Calu3 (cell line): ENCODE data around the gene PPY. TPM values are rescaled to one million over a fixed set of nuclear protein-coding genes. Genes with fewer than 3 reads are reported as not detected.

Experiments used
- BruUV-seq: library from RNA; stranded (reverse); fragments of 400-500 nt; replicated peaks from 2 replicates; lab custom pipeline; 2021; lab: Mats Ljungman, UMichigan
- CTCF ChIA-PET: fragments of 300-600 bp; sonication (Branson Sonifier 250); formaldehyde crosslinking; loops from one replicate; lab custom pipeline; 2022; ENCODE audit warnings: antibody characterized with exemption; lab: Charles Lee
- DNase-seq: peaks from one replicate; pipeline ENCODE4 v3.0.0; 2022
- H3K27ac Mint-ChIP-seq: one replicate; pipeline ENCODE4 v1.8.0; 2022; ENCODE audit warnings: mixed read lengths; ENCODE audit not compliant: unreplicated experiment
- H3K27me3 Mint-ChIP-seq: one replicate; pipeline ENCODE4 v1.8.0; 2022; ENCODE audit warnings: mixed read lengths; ENCODE audit not compliant: unreplicated experiment
- H3K36me3 Mint-ChIP-seq: one replicate; pipeline ENCODE4 v1.8.0; 2022; ENCODE audit warnings: mild to moderate bottlenecking, moderate library complexity, mixed read lengths; ENCODE audit not compliant: insufficient read depth, unreplicated experiment
- H3K4me1 Mint-ChIP-seq: one replicate; pipeline ENCODE4 v1.8.0; 2022; ENCODE audit warnings: mild to moderate bottlenecking, low read depth, mixed read lengths; ENCODE audit not compliant: unreplicated experiment
- H3K4me3 Mint-ChIP-seq: one replicate; pipeline ENCODE4 v1.8.0; 2022; ENCODE audit warnings: mild to moderate bottlenecking, low read depth, moderate library complexity, mixed read lengths; ENCODE audit not compliant: unreplicated experiment
- H3K9me3 Mint-ChIP-seq: one replicate; pipeline ENCODE4 v1.8.0; 2022; ENCODE audit warnings: low read depth, mixed read lengths; ENCODE audit not compliant: unreplicated experiment
- intact Hi-C: fragments of 100-400 bp; cut with micrococcal nuclease; formaldehyde crosslinking; loops from one replicate; pipeline ENCODE4 v1.10.0; 2022; ENCODE audit not compliant: unreplicated experiment
- total RNA-seq: library from RNA; stranded (reverse); gene quantifications from 2 replicates; pipeline ENCODE4 v1.2.3, GENCODE V29; 2022
- TF ChIP-seq, protein P1 (sequence below): fragments of 200-600 bp; IDR thresholded peaks from one replicate; pipeline ENCODE4 v1.8.0; 2022; ENCODE audit warnings: antibody characterized with exemption; ENCODE audit not compliant: unreplicated experiment

Gene PPY
- total RNA-seq, 1 experiment from 2014 or later: not detected

DNA sequence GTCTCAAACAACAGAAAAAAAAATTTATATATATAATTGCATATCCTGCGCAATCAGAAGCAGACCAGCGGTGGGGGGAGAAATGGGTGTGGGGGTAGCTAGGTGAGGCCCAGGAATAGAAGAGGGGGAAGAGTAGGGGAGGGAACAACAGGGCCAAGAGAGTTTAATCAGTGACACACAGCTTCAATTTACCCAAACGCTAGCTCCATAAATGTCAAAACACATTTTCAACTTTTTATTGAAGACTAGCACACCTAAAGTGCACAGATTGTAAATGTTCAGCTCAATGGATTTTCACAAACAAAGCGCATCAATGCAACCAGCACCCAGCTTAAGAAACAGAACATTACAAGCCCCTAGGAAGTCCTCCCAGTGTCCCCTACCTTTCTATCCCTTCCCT lies 37.4 kb upstream of the PPY start:
- no TSS peak for BruUV-seq
- CTCF ChIA-PET: interaction anchor here (0.6 to 1.1 kb wide), 6 partner anchors 10 to 173 kb away, joined by 3 to 17 read pairs (median 6); no protein-coding TSS in a partner anchor

DNA sequence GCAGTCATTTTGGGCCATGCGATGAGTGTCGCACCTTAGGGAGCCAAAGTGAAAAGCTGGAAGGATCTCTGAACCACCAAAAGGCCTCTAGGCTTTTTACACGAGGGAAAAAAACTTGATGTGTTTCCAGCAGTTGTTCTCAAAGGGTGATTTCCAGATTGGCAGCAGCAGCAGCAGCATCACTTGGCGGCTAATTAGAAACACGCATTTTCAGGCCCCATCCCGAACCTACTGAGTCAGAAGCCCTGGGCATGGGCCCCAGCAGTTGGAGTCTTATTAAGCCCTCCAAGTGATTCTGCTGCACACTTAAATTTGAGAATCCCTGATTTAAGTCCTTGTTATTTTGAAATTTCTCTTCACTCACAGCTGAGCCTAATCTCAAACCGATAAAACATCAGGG lies 36.7 kb upstream of the PPY start:
- Mint-ChIP-seq H3K4me3 (no peak overlapping the region), H3K36me3 (no peaks in the 10 kb centered on the region), H3K4me1 (no peaks in the 10 kb centered on the region), H3K27me3 (peaks cover 90% of the 10 kb centered on the region), H3K9me3 (no peaks in the 10 kb centered on the region), H3K27ac (no peak overlapping the region)
- DNase-seq: no peak
- intact Hi-C loops: no loop called here
- TF ChIP-seq, protein P1, sequence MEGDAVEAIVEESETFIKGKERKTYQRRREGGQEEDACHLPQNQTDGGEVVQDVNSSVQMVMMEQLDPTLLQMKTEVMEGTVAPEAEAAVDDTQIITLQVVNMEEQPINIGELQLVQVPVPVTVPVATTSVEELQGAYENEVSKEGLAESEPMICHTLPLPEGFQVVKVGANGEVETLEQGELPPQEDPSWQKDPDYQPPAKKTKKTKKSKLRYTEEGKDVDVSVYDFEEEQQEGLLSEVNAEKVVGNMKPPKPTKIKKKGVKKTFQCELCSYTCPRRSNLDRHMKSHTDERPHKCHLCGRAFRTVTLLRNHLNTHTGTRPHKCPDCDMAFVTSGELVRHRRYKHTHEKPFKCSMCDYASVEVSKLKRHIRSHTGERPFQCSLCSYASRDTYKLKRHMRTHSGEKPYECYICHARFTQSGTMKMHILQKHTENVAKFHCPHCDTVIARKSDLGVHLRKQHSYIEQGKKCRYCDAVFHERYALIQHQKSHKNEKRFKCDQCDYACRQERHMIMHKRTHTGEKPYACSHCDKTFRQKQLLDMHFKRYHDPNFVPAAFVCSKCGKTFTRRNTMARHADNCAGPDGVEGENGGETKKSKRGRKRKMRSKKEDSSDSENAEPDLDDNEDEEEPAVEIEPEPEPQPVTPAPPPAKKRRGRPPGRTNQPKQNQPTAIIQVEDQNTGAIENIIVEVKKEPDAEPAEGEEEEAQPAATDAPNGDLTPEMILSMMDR: no peak
- CTCF ChIA-PET: interaction anchor here (0.7 to 1.1 kb wide), 4 partner anchors 9 to 173 kb away, joined by 4 to 17 read pairs (median 10); no protein-coding TSS in a partner anchor
- BruUV-seq: no TSS peak

More for the DNA sequence above, 37.4 kb upstream of the PPY start:
- Mint-ChIP-seq H3K4me1 (no peaks in the 10 kb centered on the region), H3K27me3 (peaks cover 90% of the 10 kb centered on the region), H3K36me3 (no peaks in the 10 kb centered on the region), H3K9me3 (no peaks in the 10 kb centered on the region), H3K27ac (no peak overlapping the region), H3K4me3 (no peak overlapping the region)
- DNase-seq: no peak
- TF ChIP-seq, protein P1: no peak
- intact Hi-C loops: no loop called here

GRCh38 chr17:43978078-43978477 lies 35.8 kb upstream of the PPY start:
- DNase-seq: no peak
- Mint-ChIP-seq H3K27ac (no peak overlapping the region), H3K9me3 (no peaks in the 10 kb centered on the region), H3K36me3 (no peaks in the 10 kb centered on the region), H3K27me3 (peaks cover 87% of the 10 kb centered on the region), H3K4me3 (no peak overlapping the region), H3K4me1 (no peaks in the 10 kb centered on the region)
- no TSS peak for BruUV-seq
- TF ChIP-seq, protein P1: no peak
- CTCF ChIA-PET: interaction anchor here (0.6 kb wide), 1 partner anchor 8 kb away, joined by 7 read pairs; no protein-coding TSS in a partner anchor
- intact Hi-C loops: no loop called here

DNA sequence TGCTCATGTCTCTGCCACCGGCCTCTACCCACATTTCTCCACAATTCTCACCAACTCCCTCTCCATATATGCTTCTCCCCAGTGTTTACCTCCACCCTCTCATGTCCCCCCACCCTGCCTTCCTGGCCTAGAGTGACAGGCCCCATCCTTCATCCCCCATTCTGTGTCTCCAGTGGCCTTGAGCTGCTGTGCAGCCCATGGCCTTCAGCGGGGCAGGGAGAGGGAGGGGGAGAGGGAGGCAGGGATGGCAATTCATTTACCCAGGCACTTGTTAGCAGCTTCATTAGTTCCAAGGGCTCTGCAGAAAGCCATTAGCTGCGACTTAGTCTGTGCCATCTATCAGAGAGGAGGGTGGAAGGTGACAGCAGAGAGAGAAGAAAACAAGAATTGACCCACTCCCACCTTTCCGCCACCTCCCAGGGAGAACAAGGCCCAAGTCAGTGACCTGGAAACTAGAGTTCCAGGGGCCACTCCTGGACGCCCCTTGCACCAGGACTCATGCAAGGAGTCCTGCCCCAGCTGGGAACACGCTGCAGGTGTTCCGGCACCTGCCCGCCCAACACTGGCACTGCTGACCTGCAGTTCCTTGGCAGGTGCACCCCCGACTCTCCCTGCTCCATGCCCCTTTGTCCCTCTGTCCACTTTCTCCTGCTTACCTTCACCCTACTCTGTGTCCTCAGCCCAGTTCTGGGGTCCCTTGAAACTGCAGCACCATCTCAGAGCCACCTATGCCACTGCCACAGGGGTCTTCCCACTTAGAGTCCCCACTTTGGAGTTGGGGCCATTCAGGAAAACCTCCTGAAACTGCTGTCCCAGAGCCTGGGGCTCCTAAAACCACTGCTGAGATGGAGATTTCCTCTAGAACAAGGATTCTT lies 34.9 kb upstream of the PPY start:
- TF ChIP-seq, protein P1: no peak
- Mint-ChIP-seq H3K4me3 (no peak overlapping the region), H3K27ac (no peak overlapping the region), H3K9me3 (no peaks in the 10 kb centered on the region), H3K4me1 (no peaks in the 10 kb centered on the region), H3K36me3 (no peaks in the 10 kb centered on the region), H3K27me3 (peaks cover 78% of the 10 kb centered on the region)
- intact Hi-C loops: no loop called here
- CTCF ChIA-PET: no interaction called here
- no TSS peak for BruUV-seq
- DNase-seq: no peak
